NOMO-1 treated with dmso at 0.1 percent for 144 hours (cell line): ENCODE results near the gene AASDH.

Source experiments
- DNase-seq: peaks from one replicate; lab custom pipeline; 2025; ENCODE audit not compliant: unreplicated experiment; lab: John Stamatoyannopoulos, UW

The AASDH gene, protein sequence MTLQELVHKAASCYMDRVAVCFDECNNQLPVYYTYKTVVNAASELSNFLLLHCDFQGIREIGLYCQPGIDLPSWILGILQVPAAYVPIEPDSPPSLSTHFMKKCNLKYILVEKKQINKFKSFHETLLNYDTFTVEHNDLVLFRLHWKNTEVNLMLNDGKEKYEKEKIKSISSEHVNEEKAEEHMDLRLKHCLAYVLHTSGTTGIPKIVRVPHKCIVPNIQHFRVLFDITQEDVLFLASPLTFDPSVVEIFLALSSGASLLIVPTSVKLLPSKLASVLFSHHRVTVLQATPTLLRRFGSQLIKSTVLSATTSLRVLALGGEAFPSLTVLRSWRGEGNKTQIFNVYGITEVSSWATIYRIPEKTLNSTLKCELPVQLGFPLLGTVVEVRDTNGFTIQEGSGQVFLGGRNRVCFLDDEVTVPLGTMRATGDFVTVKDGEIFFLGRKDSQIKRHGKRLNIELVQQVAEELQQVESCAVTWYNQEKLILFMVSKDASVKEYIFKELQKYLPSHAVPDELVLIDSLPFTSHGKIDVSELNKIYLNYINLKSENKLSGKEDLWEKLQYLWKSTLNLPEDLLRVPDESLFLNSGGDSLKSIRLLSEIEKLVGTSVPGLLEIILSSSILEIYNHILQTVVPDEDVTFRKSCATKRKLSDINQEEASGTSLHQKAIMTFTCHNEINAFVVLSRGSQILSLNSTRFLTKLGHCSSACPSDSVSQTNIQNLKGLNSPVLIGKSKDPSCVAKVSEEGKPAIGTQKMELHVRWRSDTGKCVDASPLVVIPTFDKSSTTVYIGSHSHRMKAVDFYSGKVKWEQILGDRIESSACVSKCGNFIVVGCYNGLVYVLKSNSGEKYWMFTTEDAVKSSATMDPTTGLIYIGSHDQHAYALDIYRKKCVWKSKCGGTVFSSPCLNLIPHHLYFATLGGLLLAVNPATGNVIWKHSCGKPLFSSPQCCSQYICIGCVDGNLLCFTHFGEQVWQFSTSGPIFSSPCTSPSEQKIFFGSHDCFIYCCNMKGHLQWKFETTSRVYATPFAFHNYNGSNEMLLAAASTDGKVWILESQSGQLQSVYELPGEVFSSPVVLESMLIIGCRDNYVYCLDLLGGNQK

DNA sequence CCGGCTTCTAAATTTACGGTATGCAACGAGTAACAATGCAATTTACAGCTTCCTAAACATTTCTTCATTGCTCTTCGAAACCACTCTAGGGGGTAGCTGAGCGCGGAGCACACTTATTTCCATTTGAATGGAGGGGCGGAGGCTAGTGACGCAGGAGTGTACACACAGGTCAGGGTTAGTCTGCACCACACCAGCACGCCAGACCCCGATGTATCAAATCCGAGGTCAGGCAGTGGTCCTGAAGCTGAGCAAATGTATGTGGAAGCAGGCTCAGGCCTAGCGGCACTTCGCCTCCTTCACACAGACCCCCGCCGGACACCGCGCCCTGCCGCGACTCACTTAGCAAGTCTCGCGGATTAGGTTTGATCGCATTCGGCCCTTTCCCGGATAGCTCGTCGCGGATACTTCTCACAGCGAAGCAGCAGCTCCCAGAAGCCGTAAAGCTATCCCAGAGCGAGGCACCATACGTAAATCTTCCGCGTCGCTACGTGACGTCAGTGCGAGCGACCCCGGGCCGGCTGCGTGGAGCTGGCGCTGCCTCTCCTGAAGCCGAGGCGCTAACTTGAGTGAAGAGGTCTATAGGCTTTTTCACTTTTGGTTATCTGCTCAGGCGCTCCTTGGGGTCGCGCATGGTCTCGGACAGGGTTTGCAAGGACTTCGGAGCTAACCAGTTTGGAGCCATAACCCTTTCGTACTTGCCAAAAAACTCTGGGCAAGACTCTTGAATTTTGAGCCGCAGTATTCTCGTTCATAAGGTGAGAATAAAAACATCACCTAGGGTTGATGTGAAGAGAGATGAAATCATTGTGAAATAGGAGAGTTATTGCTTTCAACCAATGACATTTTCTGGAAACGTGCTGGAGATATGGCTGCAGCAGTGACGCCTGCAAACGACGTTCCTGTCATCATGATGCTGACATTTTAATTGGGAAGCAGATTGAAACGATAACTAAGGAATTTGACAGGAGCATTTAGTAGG is at the start of gene AASDH:
TSS of gene AASDH (minus strand) at position 469 of the 979 bp plus-strand sequence. CDS start 3,192 bp downstream, outside the sequence.
- peak; percentile 85 for DNase-seq

DNA sequence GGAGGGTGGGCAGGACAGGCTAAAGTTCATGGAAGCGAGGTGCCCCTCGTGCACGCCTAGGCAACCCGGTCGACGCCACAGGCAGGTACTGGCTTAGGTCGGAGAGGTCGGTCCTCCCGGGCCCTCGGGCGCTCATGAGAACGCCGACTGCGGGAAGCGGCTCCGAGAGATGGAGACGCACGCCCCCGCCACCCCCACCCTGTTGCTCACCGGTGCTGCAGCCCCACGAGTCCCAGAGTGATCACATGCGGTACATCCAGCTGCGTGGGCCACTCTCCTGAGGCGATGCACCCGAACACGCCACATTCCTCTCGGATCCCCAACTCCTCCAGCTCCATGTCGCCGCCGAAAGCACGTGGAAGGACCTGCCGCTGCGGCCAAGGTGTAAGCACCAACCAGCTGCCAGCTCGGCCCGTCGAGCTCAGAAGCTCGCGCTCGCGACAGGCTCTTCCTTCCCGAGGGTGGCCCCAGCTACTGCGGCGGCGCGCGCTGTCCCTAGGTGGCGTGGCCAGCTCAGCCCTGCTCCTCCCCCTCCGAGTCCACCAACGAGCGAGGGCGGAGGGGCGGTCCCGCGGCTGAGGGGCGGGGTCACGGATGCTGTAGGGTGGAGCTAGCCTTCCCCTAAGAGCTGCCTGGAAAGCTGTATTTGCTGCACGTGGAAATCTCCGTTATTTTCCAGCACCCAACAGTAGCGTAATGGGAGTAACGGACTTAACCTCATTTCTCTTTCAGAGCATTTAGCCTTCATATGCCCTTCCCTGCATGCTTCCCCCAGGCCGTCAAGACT is 48.0 kb upstream of the AASDH start, which contains the start of gene PPAT:
TSS of gene PPAT (minus strand) at position 476 of the 787 bp plus-strand sequence. CDS start at position 338, 138 bp downstream.
- peak; percentile 96 for DNase-seq

DNA sequence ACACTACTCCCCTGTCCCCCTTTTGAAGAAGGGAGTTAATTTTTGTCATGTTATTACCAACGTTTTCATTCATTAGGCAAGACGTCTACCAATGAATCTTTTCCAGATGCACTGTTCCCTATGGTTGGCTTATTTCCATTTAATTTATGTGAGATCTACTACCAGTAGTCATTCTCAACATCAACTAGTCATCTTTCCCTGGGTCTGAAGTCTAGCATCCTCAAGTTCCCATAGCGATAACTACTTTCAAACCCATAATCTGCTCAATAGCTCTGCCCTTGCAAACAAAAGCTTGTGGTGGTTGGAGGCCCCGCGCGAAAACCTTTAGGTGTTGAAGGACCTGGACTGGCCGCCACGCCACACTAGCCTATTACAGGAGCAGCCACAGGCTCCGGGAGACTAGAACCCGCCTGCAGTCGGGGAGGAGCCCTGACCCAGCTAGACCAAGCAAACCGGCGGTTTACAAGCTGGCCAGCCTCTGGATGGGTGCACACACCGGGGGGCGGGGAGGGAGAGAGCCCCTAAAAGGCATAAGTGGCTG is 47.4 kb upstream of the AASDH start:
- DNase-seq: peak; percentile 19

DNA sequence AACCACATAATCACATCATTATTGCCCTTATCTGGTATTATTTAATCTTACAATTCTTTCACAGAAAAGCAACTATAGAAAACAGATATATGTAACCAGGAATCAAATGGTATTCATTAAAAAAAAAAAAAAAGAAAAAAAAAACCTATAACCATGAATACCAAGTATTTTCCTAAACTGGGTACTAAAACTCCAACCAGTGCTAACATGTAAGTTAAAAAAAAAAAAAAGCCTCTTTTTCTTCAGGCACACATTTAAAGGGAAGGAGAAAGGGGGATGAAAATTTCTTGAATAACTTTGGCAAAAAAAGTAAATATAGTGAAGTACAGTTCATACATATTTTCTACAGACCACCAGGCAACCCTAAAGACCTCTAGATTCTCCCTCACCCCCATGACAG is 46.0 kb upstream of the AASDH start:
- DNase-seq: no peak

DNA sequence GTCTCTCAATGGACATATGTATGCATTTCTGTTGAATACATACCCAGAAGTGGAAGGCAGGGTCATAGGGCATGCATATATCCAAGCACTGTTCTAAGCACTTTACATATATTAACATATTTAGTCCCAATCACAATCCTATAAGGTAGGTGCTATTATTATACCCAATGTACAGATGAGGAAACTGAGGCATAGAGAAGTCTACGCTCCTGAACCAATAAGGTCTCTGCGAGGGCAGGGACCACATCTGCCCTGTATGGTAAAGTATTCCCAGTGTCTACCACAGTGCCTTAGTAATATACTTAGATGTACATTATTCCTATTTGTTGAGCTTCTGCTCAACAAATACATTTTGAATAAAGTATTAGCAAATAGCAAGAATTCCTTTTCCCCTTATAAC is 42.9 kb upstream of the AASDH start:
- DNase-seq: no peak

DNA sequence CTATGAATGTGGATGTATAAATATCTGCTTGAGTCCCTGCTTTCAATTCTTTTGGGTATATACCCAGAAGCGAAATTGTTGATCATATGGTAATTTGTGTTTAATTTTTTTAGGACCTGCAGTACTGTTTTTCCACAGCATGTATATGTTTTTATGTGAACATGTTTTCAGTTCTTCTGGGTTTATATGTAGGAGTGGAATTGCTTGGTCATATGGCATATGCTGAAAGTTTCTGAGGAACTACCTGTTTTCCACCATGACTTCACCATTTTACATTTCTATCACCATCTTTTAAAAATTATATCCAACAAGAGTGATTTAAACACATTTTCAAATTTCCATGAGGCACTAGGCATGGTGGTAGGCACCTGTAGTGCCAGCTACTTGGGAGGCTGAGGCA is 39.9 kb upstream of the AASDH start:
- no peak for DNase-seq

DNA sequence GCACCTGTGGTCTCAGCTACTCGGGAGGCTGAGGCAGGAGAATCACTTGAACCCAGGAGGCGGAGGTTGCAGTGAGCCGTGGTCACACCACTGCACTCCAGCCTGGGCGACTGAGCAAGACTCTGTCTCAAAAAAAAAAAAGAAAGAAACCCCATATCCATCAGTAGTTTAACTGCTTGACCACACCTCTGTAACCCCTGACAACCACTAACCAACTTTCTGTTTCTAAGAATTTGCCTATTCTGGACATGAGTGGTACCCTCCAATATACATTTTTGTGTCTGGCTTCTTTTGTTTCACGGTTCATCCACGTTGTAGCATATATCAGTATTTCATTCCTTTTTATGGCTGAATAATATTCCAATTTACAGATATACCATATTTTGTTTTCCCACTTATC is 39.0 kb upstream of the AASDH start:
- no peak for DNase-seq

DNA sequence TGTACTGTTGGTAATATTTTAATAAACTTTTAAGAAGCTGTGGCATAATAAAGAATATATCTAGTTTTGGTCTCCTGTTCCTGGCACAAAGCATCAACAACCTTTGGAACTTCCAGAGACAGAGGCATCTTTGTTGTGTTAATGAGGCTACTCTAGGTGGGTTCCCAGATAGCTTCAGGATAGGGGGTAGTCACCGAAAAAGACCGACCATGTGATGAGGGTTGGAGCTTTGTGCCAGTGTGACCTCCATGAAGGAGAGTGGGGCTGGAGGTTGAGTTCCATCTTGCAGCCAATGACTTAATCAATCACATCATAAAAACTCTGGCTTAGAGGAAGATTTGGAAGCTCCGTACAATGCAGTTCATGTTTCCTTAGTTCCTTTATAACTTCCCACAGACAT is 38.2 kb upstream of the AASDH start:
- no peak for DNase-seq

DNA sequence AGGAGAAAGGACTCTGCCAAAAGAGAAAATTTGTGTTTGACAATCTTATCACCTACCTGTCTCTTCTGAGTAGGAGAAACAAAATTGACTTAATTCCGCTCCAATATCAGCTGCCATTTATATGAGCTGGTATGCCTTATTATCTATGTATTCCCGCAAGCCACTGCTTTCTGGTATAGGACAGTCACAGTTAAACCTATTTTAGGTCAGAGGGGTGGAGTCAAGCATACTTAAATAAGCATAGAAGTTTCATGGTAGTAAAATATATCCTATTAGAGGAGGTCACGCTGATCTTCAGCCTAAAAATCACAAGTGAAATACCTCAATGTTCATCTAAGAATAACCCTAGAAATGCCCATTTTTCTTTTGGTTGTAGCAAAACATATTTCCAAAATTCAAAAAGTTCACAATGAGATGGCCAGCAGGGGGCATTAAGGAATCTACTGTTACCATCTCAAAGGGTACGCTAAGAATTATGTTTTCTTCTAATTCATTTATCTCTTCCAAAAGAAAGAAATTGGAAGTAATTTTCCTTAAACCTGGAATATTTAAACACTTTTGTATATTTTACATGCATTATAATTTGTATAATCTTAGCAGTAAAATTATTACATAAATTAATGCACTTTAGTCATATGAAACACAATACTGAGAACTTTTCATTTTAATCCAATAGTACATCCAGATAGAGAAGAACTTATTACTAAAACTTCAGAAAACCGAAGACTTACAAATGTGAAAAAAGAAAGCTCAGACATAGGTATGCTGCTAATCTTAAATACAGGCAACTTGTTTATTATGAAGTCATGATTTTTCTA is 37.6 kb upstream of the AASDH start:
- DNase-seq: no peak

DNA sequence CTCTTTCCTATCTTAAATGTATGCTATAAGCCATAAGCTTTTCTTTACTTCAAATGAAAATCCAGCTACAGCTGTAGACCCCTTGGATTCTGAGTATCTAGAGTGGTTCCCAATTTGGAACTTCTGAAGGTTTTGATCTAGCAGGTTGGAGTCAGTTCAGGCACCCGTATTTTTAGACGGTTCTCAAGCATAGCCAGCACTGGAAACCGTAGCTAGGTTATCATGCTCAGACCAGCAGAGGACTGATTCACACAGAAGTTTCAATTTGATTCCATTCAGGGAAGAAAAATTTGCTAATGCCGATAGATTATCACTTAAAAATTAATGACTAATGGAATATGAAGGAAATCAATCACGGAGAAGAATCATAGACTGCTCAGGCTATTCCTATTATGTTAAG is 36.9 kb upstream of the AASDH start:
- no peak for DNase-seq

DNA sequence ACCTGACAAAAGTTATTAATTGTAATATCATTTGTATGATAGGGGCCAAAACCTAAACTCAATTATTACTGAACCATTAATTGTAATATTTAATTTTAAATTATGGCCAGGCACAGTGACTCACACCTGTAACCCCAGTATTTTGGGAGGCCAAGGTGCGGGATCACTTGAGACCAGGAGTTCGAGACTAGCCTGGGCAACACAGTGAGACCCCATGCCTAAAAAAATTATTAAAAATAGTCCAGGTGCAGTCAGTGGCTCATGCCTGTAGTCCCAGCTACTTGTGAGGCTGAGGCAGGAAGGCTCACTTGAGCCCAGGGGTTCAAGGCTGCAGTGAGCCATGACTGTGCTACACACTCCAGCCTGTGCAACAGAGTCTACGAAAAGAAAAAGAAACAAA is 30.1 kb upstream of the AASDH start:
- DNase-seq: no peak

DNA sequence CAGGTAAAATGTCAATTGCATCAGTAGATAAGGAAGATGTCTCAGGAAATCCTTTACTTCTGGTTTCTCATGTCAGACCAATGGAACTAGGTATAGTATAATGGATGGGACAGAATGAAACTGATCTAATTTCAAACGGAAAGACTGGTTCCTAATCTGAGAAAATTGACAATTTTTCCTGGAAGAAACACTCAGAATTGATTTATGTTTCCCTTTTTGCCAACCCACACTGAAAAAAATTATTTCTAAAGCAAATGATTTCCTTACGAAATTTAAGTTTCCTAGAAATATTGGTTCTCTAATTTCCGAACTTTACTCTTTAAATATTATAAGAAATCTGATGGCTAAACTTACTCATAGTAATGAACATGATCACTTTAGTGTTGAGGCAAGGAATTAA is 29.1 kb upstream of the AASDH start:
- DNase-seq: no peak

DNA sequence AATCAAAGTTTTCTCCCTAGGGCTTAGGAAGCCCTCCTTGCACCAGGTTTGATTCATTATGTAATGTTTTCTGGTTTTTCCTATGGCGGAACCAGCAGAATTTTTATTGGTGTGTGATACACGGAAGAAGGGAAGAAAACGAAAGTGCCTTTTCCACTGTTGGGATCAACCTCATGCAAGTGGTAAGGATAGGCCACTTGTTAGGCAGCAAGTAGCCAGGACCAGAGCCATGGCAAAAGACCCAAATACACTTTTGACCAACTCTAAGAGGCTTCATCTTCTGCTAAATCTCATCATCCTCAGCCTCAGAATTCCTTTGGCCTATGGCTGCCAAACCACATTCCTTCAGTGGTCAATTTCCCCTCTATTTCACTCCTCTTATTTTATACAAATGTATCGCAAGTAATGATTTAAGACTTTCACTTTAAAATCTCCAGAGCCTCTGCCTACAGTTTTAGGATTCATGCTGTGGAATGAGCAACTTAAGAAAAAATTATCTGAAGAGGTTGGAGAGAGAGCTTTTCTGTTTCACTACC is 26.9 kb upstream of the AASDH start:
- no peak for DNase-seq

DNA sequence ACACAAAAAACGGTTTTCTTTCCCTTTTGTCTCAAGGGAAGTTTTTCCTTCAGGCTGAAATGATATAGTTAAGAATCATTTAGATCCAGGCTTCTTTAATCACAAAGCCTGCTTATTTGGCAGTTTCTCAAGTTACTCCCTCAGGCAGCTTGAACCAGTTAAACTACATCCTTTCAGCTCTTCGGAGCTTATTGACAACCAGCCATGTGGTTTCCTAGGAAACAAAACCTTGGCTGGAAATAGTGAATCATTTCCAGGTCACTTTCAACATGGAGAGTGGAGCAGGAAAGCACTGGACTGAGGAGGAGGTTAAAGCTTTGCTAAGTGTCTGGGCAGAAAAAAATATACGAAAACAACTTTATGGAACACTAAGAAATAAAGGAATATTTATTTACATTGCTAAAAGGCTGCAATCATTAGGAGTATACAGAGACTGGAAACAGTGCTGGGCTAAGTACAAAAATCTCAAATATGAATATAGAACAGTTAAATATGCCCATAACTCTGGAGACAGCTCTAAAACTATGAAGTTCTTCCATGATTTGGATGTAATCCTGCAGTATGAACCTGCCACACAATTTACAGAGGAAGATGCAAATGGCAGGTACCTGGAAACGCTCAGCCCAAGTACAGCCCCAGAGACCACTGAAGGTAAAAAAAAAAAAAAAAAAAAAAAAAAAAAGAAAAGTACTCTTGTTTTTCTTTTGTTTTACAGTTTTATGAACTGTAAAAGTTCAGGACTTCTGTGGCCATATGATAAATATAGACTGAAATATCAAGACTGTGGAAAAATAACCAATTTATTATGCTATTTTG is 23.2 kb upstream of the AASDH start:
- no peak for DNase-seq

DNA sequence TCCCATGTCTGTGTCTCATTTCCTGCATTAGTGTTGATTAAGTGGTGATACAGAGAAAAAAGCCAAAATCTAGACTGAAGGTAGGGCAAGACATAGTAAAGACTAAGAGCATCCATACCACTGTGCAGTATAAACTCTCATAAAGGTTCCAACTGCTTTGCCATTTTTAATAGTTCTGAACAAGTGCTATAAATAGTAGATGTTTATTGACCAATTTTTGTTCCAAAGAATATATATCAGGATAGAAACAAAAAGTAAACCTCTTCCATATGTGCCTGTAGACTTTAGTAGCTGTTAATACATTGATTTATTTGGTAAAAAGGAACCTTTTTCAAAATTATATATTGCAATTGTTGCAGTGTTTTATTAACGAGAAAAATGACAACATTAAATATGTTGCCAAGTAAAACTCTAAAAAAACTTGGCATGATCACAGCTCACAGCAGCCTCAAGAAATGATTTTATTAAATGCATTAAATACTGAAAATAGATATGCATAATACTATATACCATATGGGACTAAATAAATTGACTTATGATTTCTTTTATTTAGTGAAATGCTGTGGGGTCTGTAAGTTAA is 22.3 kb upstream of the AASDH start:
- DNase-seq: no peak

DNA sequence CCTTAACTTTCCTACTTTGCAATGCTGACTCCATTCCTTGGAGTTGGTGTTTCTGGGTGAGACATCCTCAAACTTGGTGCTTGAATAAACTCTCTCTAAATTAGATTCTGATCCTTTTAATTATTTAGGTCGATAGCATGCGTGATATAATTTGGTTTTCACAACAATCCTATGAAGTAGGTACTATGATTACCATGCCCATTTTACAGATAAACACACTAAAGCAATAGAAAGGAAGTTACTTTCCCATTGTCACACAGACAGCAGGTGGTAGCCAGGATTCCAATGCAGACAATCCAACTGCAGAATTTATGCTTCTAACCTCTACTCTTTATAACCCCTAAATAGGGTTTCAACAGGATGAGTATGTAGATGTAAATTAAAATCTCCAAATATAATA is 21.7 kb upstream of the AASDH start:
- DNase-seq: no peak

DNA sequence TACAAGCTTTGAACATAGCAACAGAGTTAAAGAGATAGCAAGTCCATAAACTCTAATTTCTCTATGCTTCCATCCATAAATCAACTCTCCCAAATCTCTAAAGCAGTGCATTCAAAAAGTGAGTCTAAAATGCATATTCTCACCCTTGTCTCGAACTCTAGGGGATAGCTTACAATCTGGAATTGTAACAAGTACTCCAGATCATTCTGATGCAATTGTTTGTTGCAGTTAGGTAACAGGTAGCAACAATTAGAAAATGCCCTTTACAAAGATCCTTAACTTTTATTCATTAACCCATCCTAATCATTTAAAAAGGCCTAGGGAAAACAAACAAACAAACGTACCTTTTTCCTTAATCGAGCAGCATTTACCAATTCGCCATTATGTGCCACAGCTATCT is 18.9 kb upstream of the AASDH start:
- no peak for DNase-seq
